K562 (cell line): ENCODE measurements around the gene NRTN. TPM values are rescaled to one million over a fixed set of nuclear protein-coding genes. Genes with fewer than 3 reads are reported as not detected.

Experiments used
- BCOR ChIP-seq: fragments of 450-650 bp; IDR thresholded peaks from 2 replicates; pipeline ENCODE4 v1.6.1; 2016
- CBFA2T3 ChIP-seq: fragments of 450-650 bp; IDR thresholded peaks from 2 replicates; pipeline ENCODE4 v1.6.1; 2017
- CBX1 ChIP-seq: sonication (generic); IDR thresholded peaks from 2 replicates; pipeline ENCODE4 v1.6.1; 2016; ENCODE audit warnings: antibody characterized with exemption, low read depth, mild to moderate bottlenecking
- CREBBP ChIP-seq: IDR thresholded peaks from one replicate; pipeline ENCODE4 v1.6.1; 2012; ENCODE audit warnings: low read depth, mild to moderate bottlenecking, control low read depth, inconsistent platforms, low read length
- EP400 ChIP-seq: fragments of 450-650 bp; IDR thresholded peaks from 2 replicates; pipeline ENCODE4 v1.6.1; 2017; ENCODE audit warnings: antibody characterized with exemption, mild to moderate bottlenecking, moderate library complexity
- JUNB ChIP-seq: fragments of 450-650 bp; formaldehyde crosslinking; conservative IDR thresholded peaks from 2 replicates; pipeline ENCODE4 v1.4.0; 2020; ENCODE audit warnings: mild to moderate bottlenecking
- KDM5B ChIP-seq: fragments of 200-600 bp; sonication (generic); IDR thresholded peaks from 2 replicates; pipeline ENCODE4 v1.6.1; 2012; ENCODE audit warnings: low read depth, mild to moderate bottlenecking, moderate library complexity, low read length, control low read depth, inconsistent platforms; ENCODE audit not compliant: insufficient replicate concordance
- KLF1 ChIP-seq: fragments of 450-650 bp; IDR thresholded peaks from 2 replicates; pipeline ENCODE4 v1.6.1; 2016; ENCODE audit warnings: missing genetic modification characterization, missing compliant biosample characterization
- L3MBTL2 ChIP-seq: fragments of 450-650 bp; IDR thresholded peaks from 2 replicates; pipeline ENCODE4 v1.6.1; 2016; ENCODE audit warnings: mild to moderate bottlenecking, moderate library complexity
- MAFF ChIP-seq: IDR thresholded peaks from 2 replicates; pipeline ENCODE4 v1.6.1; 2012; ENCODE audit warnings: low read length, improper control_type of control experiment
- RAD51 ChIP-seq: fragments of 450-650 bp; IDR thresholded peaks from 2 replicates; pipeline ENCODE4 v1.7.1; 2016; ENCODE audit warnings: low read depth, mild to moderate bottlenecking, borderline replicate concordance
- RBM34 ChIP-seq: fragments of 200-400 bp; formaldehyde crosslinking; IDR thresholded peaks from 2 replicates; pipeline ENCODE4 v1.6.1; 2018; ENCODE audit warnings: low read length, borderline replicate concordance; ENCODE audit not compliant: insufficient read depth
- SMARCA4 ChIP-seq: fragments of 450-650 bp; IDR thresholded peaks from 2 replicates; pipeline ENCODE4 v1.6.1; 2016
- SREBF1 ChIP-seq: fragments of 150-350 bp; IDR thresholded peaks from 2 replicates; pipeline ENCODE4 v1.6.1; 2014; ENCODE audit warnings: antibody characterized with exemption, low read depth, low read length, borderline replicate concordance
- STAT5B ChIP-seq: fragments of 250-450 bp; sonication (Bioruptor Pico); IDR thresholded peaks from 2 replicates; pipeline ENCODE4 v1.8.0; 2021; ENCODE audit warnings: mild to moderate bottlenecking, inconsistent platforms
- TCF7L2 ChIP-seq: fragments of 150-350 bp; IDR thresholded peaks from 2 replicates; pipeline ENCODE4 v1.6.1; 2016; ENCODE audit warnings: low read depth, mild to moderate bottlenecking, low read length, moderate library complexity
- TGIF2 ChIP-seq: sonication (generic); formaldehyde crosslinking; IDR thresholded peaks from 2 replicates; pipeline ENCODE4 v1.8.1; 2022; ENCODE audit warnings: mild to moderate bottlenecking, missing genetic modification reagents, moderate library complexity
- XRCC4 ChIP-seq: IDR thresholded peaks from one replicate; pipeline ENCODE4 v1.6.1; 2011; ENCODE audit not compliant: insufficient read depth, insufficient read length; ENCODE audit errors: extremely low read depth
- ZNF311 ChIP-seq: fragments of 250-450 bp; sonication (Bioruptor Pico); IDR thresholded peaks from 2 replicates; pipeline ENCODE4 v1.4.0; 2020; ENCODE audit warnings: mild to moderate bottlenecking, moderate library complexity
- ZSCAN32 ChIP-seq: fragments of 450-650 bp; formaldehyde crosslinking; IDR thresholded peaks from 2 replicates; pipeline ENCODE4 v1.4.0; 2020; ENCODE audit warnings: mild to moderate bottlenecking, moderate library complexity
- polyA plus RNA-seq, 8 experiments: library from polyadenylated mRNA; depleted of rRNA in 4 of 8; stranded (reverse) in 5 of 8; unstranded in 3 of 8; fragments of >200 nt; fragmentation: Nextera tagmentation in 2 of 8; fragmentation: Illumina TruSeq in 1 of 8; extraction: Ambion mirVana in 2 of 8; extraction: Trizol in 1 of 8; gene quantifications; 2 replicates each; pipeline versions ENCODE4 v1.2.1 to v1.2.3, GENCODE V29; 2011 to 2014; ENCODE audit warnings: inconsistent platforms in 1 of 8, missing spikeins in 1 of 8
- total RNA-seq, 7 experiments: library from RNA; depleted of rRNA in 6 of 7; stranded (reverse); fragments of >200 nt in 6 of 7; fragmentation: Illumina TruSeq in 2 of 7; extraction: Trizol in 2 of 7; gene quantifications; 2 replicates each; pipeline versions ENCODE4 v1.2.1 to v1.2.3, GENCODE V29; 2011 to 2021; ENCODE audit warnings: low replicate concordance in 1 of 7
- TF ChIP-seq, protein P1 (sequence below): fragments of 200-800 bp; sonication (Bioruptor generic); IDR thresholded peaks from 2 replicates; pipeline ENCODE4 v1.6.1; 2017; ENCODE audit warnings: missing genetic modification characterization, missing compliant biosample characterization
- TF ChIP-seq, protein P2 (sequence below): fragments of 450-650 bp; IDR thresholded peaks from 2 replicates; pipeline ENCODE4 v1.7.0; 2016; ENCODE audit warnings: borderline replicate concordance
- TF ChIP-seq, protein P3 (sequence below): fragments of 450-650 bp; IDR thresholded peaks from 2 replicates; pipeline ENCODE4 v1.6.1; 2016; ENCODE audit warnings: borderline replicate concordance
- TF ChIP-seq, protein P4 (sequence below), 2 experiments: fragments of 450-650 bp; IDR thresholded peaks; 2 replicates each; pipeline ENCODE4 v1.6.1; 2016

Gene NRTN
- total and polyA plus RNA-seq, 9 of the 15 experiments (the other 6 are each of a cell fraction or from before 2014, with no cell fraction given), result 0.62 to 8.1 (median 1.6) TPM; not detected in 2

DNA sequence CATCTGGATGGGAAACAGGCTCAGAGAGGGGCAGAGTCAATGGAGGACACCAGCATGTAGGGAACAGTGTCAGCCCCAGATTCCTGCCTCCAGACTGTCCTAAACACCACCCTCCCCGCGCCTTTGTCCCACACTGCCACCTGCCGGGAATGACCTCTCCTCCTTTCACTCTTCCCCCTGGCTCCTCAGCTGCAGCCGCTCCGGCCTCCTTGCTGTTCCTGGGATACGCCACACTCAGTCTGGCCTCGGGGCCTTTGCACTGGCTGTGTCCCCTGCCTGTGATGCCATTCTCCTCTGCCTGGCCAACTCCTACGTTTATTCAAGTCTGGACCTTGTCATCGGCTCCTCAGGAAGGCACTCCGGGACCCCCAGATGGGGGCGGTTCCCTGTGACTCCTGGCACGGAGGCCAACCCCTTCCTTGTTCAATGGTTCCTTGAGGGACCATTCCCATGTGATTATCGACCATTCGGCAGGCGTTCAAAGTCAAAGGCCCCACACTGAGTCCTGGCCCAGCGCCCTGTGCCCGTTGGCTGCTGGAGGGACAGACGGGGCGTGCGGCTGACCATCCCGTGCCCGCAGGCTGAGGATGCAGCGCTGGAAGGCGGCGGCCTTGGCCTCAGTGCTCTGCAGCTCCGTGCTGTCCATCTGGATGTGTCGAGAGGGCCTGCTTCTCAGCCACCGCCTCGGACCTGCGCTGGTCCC is 18.9 kb downstream of the NRTN start (continued):
- TF ChIP-seq, protein P1, sequence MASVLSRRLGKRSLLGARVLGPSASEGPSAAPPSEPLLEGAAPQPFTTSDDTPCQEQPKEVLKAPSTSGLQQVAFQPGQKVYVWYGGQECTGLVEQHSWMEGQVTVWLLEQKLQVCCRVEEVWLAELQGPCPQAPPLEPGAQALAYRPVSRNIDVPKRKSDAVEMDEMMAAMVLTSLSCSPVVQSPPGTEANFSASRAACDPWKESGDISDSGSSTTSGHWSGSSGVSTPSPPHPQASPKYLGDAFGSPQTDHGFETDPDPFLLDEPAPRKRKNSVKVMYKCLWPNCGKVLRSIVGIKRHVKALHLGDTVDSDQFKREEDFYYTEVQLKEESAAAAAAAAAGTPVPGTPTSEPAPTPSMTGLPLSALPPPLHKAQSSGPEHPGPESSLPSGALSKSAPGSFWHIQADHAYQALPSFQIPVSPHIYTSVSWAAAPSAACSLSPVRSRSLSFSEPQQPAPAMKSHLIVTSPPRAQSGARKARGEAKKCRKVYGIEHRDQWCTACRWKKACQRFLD (CRISPR knock-in tag), result no peak
- no peak for TF ChIP-seq CBFA2T3
- no peak for TF ChIP-seq RAD51
- TF ChIP-seq, protein P2, sequence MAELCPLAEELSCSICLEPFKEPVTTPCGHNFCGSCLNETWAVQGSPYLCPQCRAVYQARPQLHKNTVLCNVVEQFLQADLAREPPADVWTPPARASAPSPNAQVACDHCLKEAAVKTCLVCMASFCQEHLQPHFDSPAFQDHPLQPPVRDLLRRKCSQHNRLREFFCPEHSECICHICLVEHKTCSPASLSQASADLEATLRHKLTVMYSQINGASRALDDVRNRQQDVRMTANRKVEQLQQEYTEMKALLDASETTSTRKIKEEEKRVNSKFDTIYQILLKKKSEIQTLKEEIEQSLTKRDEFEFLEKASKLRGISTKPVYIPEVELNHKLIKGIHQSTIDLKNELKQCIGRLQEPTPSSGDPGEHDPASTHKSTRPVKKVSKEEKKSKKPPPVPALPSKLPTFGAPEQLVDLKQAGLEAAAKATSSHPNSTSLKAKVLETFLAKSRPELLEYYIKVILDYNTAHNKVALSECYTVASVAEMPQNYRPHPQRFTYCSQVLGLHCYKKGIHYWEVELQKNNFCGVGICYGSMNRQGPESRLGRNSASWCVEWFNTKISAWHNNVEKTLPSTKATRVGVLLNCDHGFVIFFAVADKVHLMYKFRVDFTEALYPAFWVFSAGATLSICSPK, result no peak
- no peak for TF ChIP-seq CBX1
- no peak for TF ChIP-seq XRCC4
- TF ChIP-seq ZSCAN32 (CRISPR knock-in tag), result no peak
- no peak for TF ChIP-seq RBM34
- no peak for TF ChIP-seq KDM5B
- TF ChIP-seq MAFF, result no peak
- no peak for TF ChIP-seq TGIF2 (CRISPR knock-in tag)
- TF ChIP-seq, protein P3, sequence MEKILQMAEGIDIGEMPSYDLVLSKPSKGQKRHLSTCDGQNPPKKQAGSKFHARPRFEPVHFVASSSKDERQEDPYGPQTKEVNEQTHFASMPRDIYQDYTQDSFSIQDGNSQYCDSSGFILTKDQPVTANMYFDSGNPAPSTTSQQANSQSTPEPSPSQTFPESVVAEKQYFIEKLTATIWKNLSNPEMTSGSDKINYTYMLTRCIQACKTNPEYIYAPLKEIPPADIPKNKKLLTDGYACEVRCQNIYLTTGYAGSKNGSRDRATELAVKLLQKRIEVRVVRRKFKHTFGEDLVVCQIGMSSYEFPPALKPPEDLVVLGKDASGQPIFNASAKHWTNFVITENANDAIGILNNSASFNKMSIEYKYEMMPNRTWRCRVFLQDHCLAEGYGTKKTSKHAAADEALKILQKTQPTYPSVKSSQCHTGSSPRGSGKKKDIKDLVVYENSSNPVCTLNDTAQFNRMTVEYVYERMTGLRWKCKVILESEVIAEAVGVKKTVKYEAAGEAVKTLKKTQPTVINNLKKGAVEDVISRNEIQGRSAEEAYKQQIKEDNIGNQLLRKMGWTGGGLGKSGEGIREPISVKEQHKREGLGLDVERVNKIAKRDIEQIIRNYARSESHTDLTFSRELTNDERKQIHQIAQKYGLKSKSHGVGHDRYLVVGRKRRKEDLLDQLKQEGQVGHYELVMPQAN, result no peak
- TF ChIP-seq, protein P4, sequence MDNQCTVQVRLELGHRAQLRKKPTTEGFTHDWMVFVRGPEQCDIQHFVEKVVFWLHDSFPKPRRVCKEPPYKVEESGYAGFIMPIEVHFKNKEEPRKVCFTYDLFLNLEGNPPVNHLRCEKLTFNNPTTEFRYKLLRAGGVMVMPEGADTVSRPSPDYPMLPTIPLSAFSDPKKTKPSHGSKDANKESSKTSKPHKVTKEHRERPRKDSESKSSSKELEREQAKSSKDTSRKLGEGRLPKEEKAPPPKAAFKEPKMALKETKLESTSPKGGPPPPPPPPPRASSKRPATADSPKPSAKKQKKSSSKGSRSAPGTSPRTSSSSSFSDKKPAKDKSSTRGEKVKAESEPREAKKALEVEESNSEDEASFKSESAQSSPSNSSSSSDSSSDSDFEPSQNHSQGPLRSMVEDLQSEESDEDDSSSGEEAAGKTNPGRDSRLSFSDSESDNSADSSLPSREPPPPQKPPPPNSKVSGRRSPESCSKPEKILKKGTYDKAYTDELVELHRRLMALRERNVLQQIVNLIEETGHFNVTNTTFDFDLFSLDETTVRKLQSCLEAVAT (IDR thresholded peaks at IDR 0.05), result no peak
- TF ChIP-seq STAT5B (CRISPR knock-in tag), result no peak
- peak; percentile 49; the same call in 1 of the 2 replicates for TF ChIP-seq BCOR
- no peak for TF ChIP-seq EP400
- peak; percentile 45; the same call in 1 of the 2 replicates for TF ChIP-seq SMARCA4
- TF ChIP-seq ZNF311 (CRISPR knock-in tag), result no peak
- no peak for TF ChIP-seq SREBF1
- no peak for TF ChIP-seq JUNB (CRISPR knock-in tag)
- TF ChIP-seq CREBBP, result no peak
- no peak for TF ChIP-seq KLF1
- TF ChIP-seq TCF7L2, result no peak
- TF ChIP-seq L3MBTL2, result no peak
